Mesendoderm (in vitro differentiated cells): ENCODE measurements around the gene CFL1.
A peak's percentile ranks its signal among the peaks of the same experiment; 100 is the strongest.
"Not testable (repeated sequence)": the region's sequence is repeated elsewhere in the genome, so short reads cannot be mapped to it uniquely, and the experiment has no call there.

Experiments
- DNase-seq: peaks from one replicate; pipeline ENCODE4 v3.0.0; 2013
- H2AK5ac ChIP-seq: 2 replicates; pipeline ENCODE4 v1.6.1; 2013; ENCODE audit warnings: low read length, inconsistent platforms
- H2BK120ac ChIP-seq: 2 replicates; pipeline ENCODE4 v1.6.1; 2013; ENCODE audit warnings: low read depth, mild to moderate bottlenecking, low read length, moderate library complexity, mixed read lengths
- H2BK15ac ChIP-seq: replicated peaks from 2 replicates; pipeline ENCODE4 v1.6.1; 2013; ENCODE audit warnings: low read depth, mild to moderate bottlenecking, moderate library complexity
- H2BK5ac ChIP-seq: 2 replicates; pipeline ENCODE4 v1.6.1; 2013; ENCODE audit warnings: low read length, inconsistent platforms
- H3K18ac ChIP-seq: 2 replicates; pipeline ENCODE4 v1.6.1; 2013; ENCODE audit warnings: mild to moderate bottlenecking, low read length, mixed read lengths
- H3K23ac ChIP-seq: one replicate; pipeline ENCODE4 v1.6.1; 2013; ENCODE audit warnings: low read length
- H3K27ac ChIP-seq: 2 replicates; pipeline ENCODE4 v1.5.1; 2013; ENCODE audit warnings: low read depth, mild to moderate bottlenecking, inconsistent platforms, low read length, moderate library complexity
- H3K27me3 ChIP-seq: 2 replicates; pipeline ENCODE4 v1.6.1; 2013; ENCODE audit warnings: low read length, control low read depth, mild to moderate bottlenecking, inconsistent platforms; ENCODE audit not compliant: insufficient read depth, poor library complexity
- H3K36me3 ChIP-seq: 2 replicates; pipeline ENCODE4 v1.6.1; 2013; ENCODE audit warnings: low read length, inconsistent platforms; ENCODE audit not compliant: control insufficient read depth, insufficient read depth
- H3K4ac ChIP-seq: one replicate; pipeline ENCODE4 v1.6.1; 2013; ENCODE audit warnings: low read depth, mild to moderate bottlenecking, low read length, moderate library complexity
- H3K4me1 ChIP-seq: 2 replicates; pipeline ENCODE4 v1.6.1; 2013; ENCODE audit warnings: low read depth, low read length, inconsistent platforms; ENCODE audit not compliant: control insufficient read depth
- H3K4me2 ChIP-seq: 2 replicates; pipeline ENCODE4 v1.6.1; 2013; ENCODE audit warnings: low read length
- H3K4me3 ChIP-seq: 2 replicates; pipeline ENCODE4 v1.5.1; 2013; ENCODE audit warnings: mild to moderate bottlenecking, low read length
- H3K56ac ChIP-seq: one replicate; pipeline ENCODE4 v1.6.1; 2013; ENCODE audit warnings: low read length
- H3K79me1 ChIP-seq: 2 replicates; pipeline ENCODE4 v1.6.1; 2013; ENCODE audit warnings: low read length, inconsistent platforms
- H3K79me2 ChIP-seq: 2 replicates; pipeline ENCODE4 v1.6.1; 2013; ENCODE audit warnings: mild to moderate bottlenecking, low read length; ENCODE audit not compliant: control insufficient read depth, insufficient read depth
- H3K9ac ChIP-seq: 2 replicates; pipeline ENCODE4 v1.6.1; 2013; ENCODE audit warnings: low read length, inconsistent platforms
- H4K5ac ChIP-seq: one replicate; pipeline ENCODE4 v1.6.1; 2013; ENCODE audit warnings: low read length
- H4K8ac ChIP-seq: one replicate; pipeline ENCODE4 v1.6.1; 2013; ENCODE audit warnings: low read depth, mild to moderate bottlenecking, control low read depth, low read length, moderate library complexity
- WGBS: extraction: QIAGEN DNeasy Blood & Tissue Kit; methylation state at CpG from one replicate; pipeline ENCODE4 v1.1.7; 2013; ENCODE audit warnings: low lambda C conversion rate, missing lambda C conversion rate; ENCODE audit not compliant: insufficient coverage; ENCODE audit errors: extremely low coverage; 5-methylcytosine and 5-hydroxymethylcytosine counted together

CFL1 gene

DNA sequence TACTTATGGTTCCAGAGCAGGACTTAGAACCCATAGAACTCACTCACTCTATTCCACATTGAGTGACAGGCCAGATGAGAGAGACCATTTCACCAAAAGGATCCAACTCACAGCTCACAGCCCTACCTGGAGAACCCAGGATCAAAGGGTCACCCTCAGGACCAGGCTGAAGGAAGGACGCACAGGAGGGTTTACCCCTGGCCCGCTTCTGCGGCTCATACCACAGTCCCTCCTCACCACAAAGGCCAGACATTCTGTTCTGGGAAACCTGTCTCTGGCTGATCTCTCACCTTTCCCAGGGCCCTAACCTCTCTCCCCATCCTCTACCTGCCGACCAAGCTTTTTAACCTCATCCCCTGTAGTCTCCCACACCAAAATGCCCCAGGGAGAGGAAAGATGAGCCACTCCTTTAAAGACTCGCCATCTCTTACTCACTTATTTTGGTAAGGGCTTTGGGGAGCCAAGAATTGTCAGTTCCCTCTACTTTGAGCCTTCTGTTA lies 37.6 kb upstream of the CFL1 start:
- Histone ChIP-seq H3K4me1 (no peaks in the 10 kb centered on the region), H3K36me3 (no peaks in the 10 kb centered on the region), H3K4me3 (no peak overlapping the region), H3K18ac (no peak overlapping the region), H3K56ac (no peak overlapping the region), H3K4ac (no peak overlapping the region), H4K8ac (no peak overlapping the region), H4K5ac (no peak overlapping the region), H2AK5ac (no peak overlapping the region), H2BK5ac (no peak overlapping the region), H3K27me3 (peaks cover 7% of the 10 kb centered on the region), H3K4me2 (no peak overlapping the region), H3K27ac (no peak overlapping the region), H3K23ac (no peak overlapping the region), H3K9ac (no peak overlapping the region), H2BK120ac (no peak overlapping the region), H3K79me2 (no peaks in the 10 kb centered on the region), H2BK15ac (no peak overlapping the region), H3K79me1 (no peaks in the 10 kb centered on the region)
- no CpG with 5 or more reads among the region's 5 CpGs for WGBS
- no peak for DNase-seq

DNA sequence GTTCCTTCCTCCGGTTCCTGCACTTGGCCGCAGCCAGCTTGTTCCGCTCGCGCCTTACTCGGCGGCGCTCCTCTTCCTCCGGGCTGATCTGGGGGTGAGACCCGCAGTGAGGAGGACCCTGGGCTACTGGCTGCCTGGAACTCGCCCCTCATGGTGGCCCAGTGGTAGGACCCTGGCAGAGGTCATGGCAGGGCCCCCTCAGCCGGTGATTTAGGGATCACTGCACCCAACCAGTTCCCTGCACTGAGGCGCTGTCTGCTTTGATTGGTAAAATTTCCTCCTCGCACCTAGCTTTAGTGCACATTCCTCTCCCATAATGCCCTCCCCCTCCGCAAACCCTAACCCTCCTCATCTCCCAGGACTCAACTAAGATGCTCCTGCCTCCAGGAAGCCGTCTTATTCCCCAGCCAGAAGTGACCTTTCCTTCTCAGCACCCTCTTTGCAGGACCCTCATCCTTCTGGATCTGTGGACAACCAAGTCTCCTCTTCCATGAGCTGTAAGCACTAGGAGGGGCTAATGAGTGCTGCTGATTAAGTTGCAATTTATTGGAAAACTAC lies 36.1 kb upstream of the CFL1 start:
- no peak overlapping the region for H3K4me2 ChIP-seq
- H2BK120ac ChIP-seq, result no peak overlapping the region
- H3K23ac ChIP-seq, result no peak overlapping the region
- no peak for DNase-seq
- no peak overlapping the region for H3K27ac ChIP-seq
- H3K79me2 ChIP-seq, result no peaks in the 10 kb centered on the region
- no peak overlapping the region for H2BK5ac ChIP-seq
- peaks cover under 1% of the 10 kb centered on the region for H3K4me1 ChIP-seq
- WGBS, result no CpG with 5 or more reads among the region's 16 CpGs
- no peak overlapping the region for H3K4ac ChIP-seq
- no peak overlapping the region for H3K18ac ChIP-seq
- H3K9ac ChIP-seq, result no peak overlapping the region
- no peaks in the 10 kb centered on the region for H3K79me1 ChIP-seq
- H3K56ac ChIP-seq, result peak overlapping the region; percentile 18
- H2BK15ac ChIP-seq, result no peak overlapping the region
- H3K36me3 ChIP-seq, result no peaks in the 10 kb centered on the region
- H4K5ac ChIP-seq, result no peak overlapping the region
- H4K8ac ChIP-seq, result no peak overlapping the region
- H3K27me3 ChIP-seq, result no peaks in the 10 kb centered on the region
- H3K4me3 ChIP-seq, result no peak overlapping the region
- no peak overlapping the region for H2AK5ac ChIP-seq

DNA sequence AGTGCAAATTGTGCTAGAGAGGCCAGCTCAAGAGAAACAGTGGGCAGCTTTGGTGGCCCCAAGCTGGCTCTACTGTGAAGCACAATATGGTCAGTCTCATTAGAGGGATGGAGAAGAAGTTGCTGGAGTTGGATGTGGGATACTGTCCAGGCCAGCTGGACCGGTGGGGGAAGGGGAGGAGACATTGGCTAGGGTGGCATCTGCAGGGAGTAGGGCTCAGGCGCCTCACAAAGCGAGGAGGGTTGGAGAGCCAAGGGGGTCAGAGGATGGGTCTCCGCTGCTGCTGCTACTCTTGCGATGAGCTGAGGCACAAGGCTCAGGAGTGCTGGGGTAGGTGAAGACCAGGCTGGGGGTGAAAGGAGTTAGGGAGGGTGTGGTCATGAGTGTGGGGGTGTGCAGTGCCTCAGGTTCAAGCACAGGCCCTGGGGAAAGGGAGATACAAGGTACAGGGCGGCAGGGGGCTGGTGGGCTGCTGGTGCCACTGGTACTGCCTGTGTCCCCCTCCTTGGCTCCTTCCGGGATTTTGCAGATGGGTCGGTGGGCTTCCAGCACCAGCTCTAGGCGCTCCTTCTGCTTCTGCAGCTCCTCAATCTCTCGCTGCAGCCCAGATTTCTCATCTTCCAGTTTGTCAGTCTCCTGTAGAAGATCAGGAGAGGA lies 34.8 kb upstream of the CFL1 start:
- peaks cover 2% of the 10 kb centered on the region for H3K4me1 ChIP-seq
- H2BK15ac ChIP-seq, result no peak overlapping the region
- no peaks in the 10 kb centered on the region for H3K27me3 ChIP-seq
- H3K4ac ChIP-seq, result no peak overlapping the region
- H2BK120ac ChIP-seq, result no peak overlapping the region
- no peak overlapping the region for H2BK5ac ChIP-seq
- H3K79me2 ChIP-seq, result no peaks in the 10 kb centered on the region
- no peak overlapping the region for H4K8ac ChIP-seq
- no peaks in the 10 kb centered on the region for H3K36me3 ChIP-seq
- no peak overlapping the region for H3K4me3 ChIP-seq
- no peak overlapping the region for H3K9ac ChIP-seq
- H3K27ac ChIP-seq, result no peak overlapping the region
- DNase-seq, result no peak
- no peak overlapping the region for H3K23ac ChIP-seq
- WGBS, result no CpG with 5 or more reads among the region's 10 CpGs
- no peak overlapping the region for H3K4me2 ChIP-seq
- no peak overlapping the region for H3K18ac ChIP-seq
- no peak overlapping the region for H2AK5ac ChIP-seq
- H3K56ac ChIP-seq, result peak overlapping the region; percentile 31
- no peak overlapping the region for H4K5ac ChIP-seq
- H3K79me1 ChIP-seq, result peaks cover under 1% of the 10 kb centered on the region

DNA sequence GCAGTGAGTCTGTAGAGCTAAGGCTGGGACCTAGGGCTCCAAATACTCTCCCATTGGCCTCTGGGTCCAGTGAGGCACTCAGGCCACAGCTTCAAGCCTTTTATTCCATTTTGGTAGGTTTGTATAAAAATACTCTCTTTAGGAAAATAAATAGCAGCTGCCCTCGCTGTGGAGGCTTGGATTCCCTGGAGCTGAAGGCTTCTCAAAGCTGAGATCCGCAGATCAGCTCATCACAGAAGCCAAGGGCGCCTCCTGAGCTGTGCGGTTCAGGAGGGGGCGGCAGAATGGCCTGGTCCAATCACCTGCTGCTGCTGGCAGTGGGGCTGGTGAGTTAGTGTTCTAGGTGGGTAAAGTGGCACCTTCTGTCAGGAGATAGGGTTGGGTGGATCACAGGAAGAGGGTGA lies 34.2 kb upstream of the CFL1 start:
- Histone ChIP-seq H3K9ac (peak overlapping the region; percentile 75), H3K4me2 (peak overlapping the region; percentile 54), H3K56ac (peak overlapping the region; percentile 98)
- H2BK5ac ChIP-seq, DNase-seq, H3K27ac ChIP-seq, H4K8ac ChIP-seq, H4K5ac ChIP-seq, H3K79me2 ChIP-seq, H3K27me3 ChIP-seq, H2BK15ac ChIP-seq, H2BK120ac ChIP-seq, H3K4me1 ChIP-seq, H3K4ac ChIP-seq, H3K23ac ChIP-seq, H3K18ac ChIP-seq, H3K79me1 ChIP-seq, H3K36me3 ChIP-seq, H2AK5ac ChIP-seq, H3K4me3 ChIP-seq: not testable (repeated sequence)
- no CpG with 5 or more reads among the region's 5 CpGs for WGBS

DNA sequence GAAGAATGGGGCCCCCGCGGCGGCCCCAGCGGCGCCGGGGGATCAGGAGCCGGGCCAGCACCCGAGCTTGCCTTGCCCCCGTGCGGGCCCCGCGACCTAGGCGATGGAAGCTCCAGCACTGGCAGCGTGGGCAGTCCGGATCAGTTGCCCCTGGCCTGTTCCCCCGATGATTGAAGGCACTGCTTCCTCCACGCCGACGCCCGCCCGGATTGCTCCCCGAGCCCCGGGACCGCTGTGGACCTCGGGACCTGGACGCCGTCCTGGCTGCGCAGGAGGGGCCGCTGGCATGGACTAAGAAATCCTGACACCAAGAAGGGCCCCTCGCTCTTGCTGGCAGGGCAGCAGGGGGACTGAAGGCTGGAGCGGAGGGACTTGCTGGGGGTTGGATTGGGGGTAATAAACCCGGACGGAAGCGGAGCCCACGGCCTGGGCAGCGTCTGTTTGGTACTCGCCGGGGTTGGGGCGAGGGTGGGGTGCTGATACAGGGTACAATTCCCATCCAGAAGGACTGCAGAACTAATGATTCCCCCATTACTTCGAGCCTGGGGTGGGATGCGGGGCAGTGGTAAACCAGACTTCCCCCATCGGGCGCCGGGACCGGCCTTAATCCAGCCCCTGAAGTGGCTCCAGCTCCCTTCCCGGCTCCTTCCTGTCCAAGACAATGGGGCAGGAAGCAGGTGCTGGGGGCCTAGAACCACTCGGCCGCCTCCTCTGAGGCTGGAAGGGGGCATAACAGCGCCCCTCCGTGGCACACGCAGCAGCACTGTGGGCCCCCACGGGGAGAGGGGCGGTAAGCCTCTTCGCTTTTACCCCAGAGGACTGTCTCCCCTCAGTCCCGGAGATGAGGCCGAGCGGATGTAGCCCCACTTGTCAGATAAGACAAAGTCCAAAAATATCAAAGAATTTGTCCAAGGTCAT lies 33.5 kb upstream of the CFL1 start:
- Histone ChIP-seq H3K23ac (peak overlapping the region; percentile 45), H2AK5ac (no peak overlapping the region), H2BK120ac (no peak overlapping the region), H3K4me1 (peaks cover 6% of the 10 kb centered on the region), H3K79me1 (peaks cover 8% of the 10 kb centered on the region), H3K27ac (no peak overlapping the region), H4K5ac (no peak overlapping the region), H3K4me2 (peak overlapping the region; percentile 54), H3K79me2 (peaks cover 3% of the 10 kb centered on the region), H3K9ac (peak overlapping the region; percentile 75), H3K4ac (peak overlapping the region; percentile 38), H3K4me3 (peak overlapping the region; percentile 44), H2BK5ac (no peak overlapping the region), H3K36me3 (no peaks in the 10 kb centered on the region), H3K18ac (peak overlapping the region; percentile 82), H2BK15ac (no peak overlapping the region), H3K56ac (peak overlapping the region; percentile 98), H4K8ac (no peak overlapping the region), H3K27me3 (no peaks in the 10 kb centered on the region)
- peak; percentile 73 for DNase-seq
- no CpG with 5 or more reads among the region's 57 CpGs for WGBS
